Stomach (tissue), 9 donors: ENCODE results near the gene BRWD1. TPM values are rescaled to one million over a fixed set of nuclear protein-coding genes. Genes with fewer than 3 reads are reported as not detected.
"Not testable (repeated sequence)": the region's sequence is repeated elsewhere in the genome, so short reads cannot be mapped to it uniquely, and the experiment has no call there.

Experiments
- DNase-seq, 2 donors: peaks; one replicate each; pipeline versions ENCODE4 v3.0.0 to v3.0.0-alpha.2; 2013 to 2019
- H3K27ac ChIP-seq, 5 donors: fragments of 200-600 bp in 4 of 5; sonication (generic) in 4 of 5; one replicate each; pipeline ENCODE4 v1.5.1; 2013 to 2019; ENCODE audit warnings: mild to moderate bottlenecking in 1 of 5, moderate library complexity in 1 of 5
- H3K27me3 ChIP-seq, 3 donors: fragments of 200-600 bp; sonication (generic); one replicate each; pipeline ENCODE4 v1.5.1; 2017 to 2019; ENCODE audit warnings: mixed run types in 1 of 3
- H3K36me3 ChIP-seq, 4 donors: fragments of 200-600 bp; sonication (generic); 1 replicate in 3 of 4; 2 replicates in 1 of 4; pipeline ENCODE4 v1.5.1; 2016 to 2019
- H3K4me1 ChIP-seq, 4 donors: fragments of 200-600 bp; sonication (generic); one replicate each; pipeline ENCODE4 v1.5.1; 2016 to 2019
- H3K4me3 ChIP-seq, 4 donors: fragments of 200-600 bp; sonication (generic) in 3 of 4; one replicate each; pipeline ENCODE4 v1.5.1; 2016 to 2019; ENCODE audit warnings: mild to moderate bottlenecking in 1 of 4
- H3K9me3 ChIP-seq, 4 donors: fragments of 200-600 bp; sonication (generic); one replicate each; pipeline ENCODE4 v1.5.1; 2016 to 2019
- EP300 ChIP-seq: sonication (generic); formaldehyde crosslinking; IDR thresholded peaks from one replicate; pipeline ENCODE4 v1.6.1; 2017; ENCODE audit warnings: antibody characterized with exemption
- POLR2A ChIP-seq, 4 donors: fragments of 450-650 bp; IDR thresholded peaks; one replicate each; pipeline ENCODE4 v1.6.1; 2016; ENCODE audit warnings: antibody characterized with exemption in 4 of 4, control low read depth in 2 of 4, mild to moderate bottlenecking in 1 of 4, moderate library complexity in 1 of 4
- POLR2AphosphoS5 ChIP-seq, 3 donors: sonication (generic); formaldehyde crosslinking; IDR thresholded peaks; one replicate each; pipeline ENCODE4 v1.6.1; 2016; ENCODE audit warnings: antibody characterized with exemption in 3 of 3
- WGBS, 5 donors: extraction: QIAGEN DNeasy Blood & Tissue Kit in 3 of 5; methylation state at CpG; one replicate each; pipeline versions ENCODE4 v1.1.5 to v1.1.7; 2013 to 2018; 5-methylcytosine and 5-hydroxymethylcytosine counted together
- intact Hi-C: fragments of 100-400 bp; cut with DNase I; formaldehyde crosslinking; loops from one replicate; pipeline ENCODE4 v1.15.1; 2023; ENCODE audit warnings: low total_unique reads
- polyA plus RNA-seq, 3 donors: library from polyadenylated mRNA; stranded (reverse); fragments of 200-250 nt; gene quantifications; one replicate each; pipeline ENCODE4 v1.2.3, GENCODE V29; 2013
- small RNA-seq, 4 donors: library from RNA; depleted of rRNA; stranded (forward); fragments of <200 nt; gene quantifications; one replicate each; pipeline ENCODE3, GENCODE V24; 2016
- total RNA-seq, 5 donors: library from RNA; depleted of rRNA; stranded (reverse); fragments of >200 nt; gene quantifications; one replicate each; pipeline versions ENCODE4 v1.1.0 to v1.2.3, GENCODE V29; 2014 to 2016
- TF ChIP-seq, protein P1 (sequence below), 7 experiments: fragments of 450-650 bp in 4 of 7; fragments of 200-600 bp in 3 of 7; sonication (generic) in 3 of 7; IDR thresholded peaks; one replicate each; pipeline ENCODE4 v1.5.1; 2016 to 2019; ENCODE audit warnings: antibody characterized with exemption in 7 of 7, control low read depth in 2 of 7, mild to moderate bottlenecking in 1 of 7
- donor health status: healthy with polysubstance abuse.
- donor health status: Bipolar disorder and iron deficiency.
- donor health status: healthy.

Gene BRWD1
- total and polyA plus RNA-seq, 8 donors = 5.9 to 216 (median 56.9) TPM

DNA sequence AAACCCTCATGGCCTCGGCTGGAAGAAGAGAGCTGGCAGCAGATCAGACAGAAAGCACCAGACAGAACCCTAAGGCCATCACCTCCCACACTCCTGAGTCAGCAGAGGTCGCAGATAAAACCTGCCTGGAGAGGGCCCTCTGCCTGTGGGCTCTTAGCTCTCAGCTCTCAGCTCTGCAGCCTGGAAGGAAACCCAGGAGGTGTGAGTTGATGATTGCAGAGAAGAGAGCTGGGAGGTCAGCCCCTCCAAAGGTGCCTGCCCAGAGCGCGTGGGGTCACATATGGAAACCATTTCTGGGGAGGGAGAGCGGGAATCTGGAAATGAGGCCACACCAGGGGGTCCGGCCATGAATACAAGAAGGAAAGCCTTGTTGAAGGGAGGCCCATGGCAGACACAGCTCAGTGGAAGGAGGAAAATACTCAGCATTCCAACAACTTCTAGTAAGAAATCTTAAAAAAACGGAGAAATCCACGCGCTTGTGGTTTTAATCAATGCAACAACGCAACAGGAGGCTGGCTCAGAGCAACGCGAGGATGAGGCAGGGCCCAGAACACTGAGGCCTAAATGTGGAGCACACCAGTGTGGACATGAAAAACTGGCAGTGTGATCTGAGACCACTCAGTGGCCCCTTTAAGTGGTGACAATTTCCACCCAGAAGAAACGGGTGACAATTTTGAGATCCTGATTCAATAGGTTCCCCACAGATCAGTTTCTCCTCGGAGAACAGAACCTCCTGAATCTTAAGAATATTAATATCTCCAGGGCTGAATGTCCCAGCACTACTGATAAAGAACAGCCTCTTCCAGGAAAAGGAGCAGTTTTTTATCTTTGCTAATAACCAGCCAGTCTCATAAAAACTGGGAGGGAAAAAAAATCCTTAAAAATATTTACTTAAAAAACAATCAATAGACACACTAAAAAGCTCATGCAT, 175.9 kb downstream of the BRWD1 start:
- Histone ChIP-seq H3K4me1 (peaks cover 0 to 3% (median 0%) of the 10 kb centered on the region in 4 donors), H3K27me3 (no peaks in the 10 kb centered on the region), H3K36me3 (no peaks in the 10 kb centered on the region), H3K9me3 (no peaks in the 10 kb centered on the region), H3K4me3 (no peak overlapping the region), H3K27ac (peak overlapping the region in 1 of 5 donors; percentile 15)
- DNase-seq = no peak
- intact Hi-C loops = no loop called here
- TF ChIP-seq POLR2AphosphoS5 (IDR thresholded peaks at IDR 0.05) = no peak
- TF ChIP-seq, protein P1, sequence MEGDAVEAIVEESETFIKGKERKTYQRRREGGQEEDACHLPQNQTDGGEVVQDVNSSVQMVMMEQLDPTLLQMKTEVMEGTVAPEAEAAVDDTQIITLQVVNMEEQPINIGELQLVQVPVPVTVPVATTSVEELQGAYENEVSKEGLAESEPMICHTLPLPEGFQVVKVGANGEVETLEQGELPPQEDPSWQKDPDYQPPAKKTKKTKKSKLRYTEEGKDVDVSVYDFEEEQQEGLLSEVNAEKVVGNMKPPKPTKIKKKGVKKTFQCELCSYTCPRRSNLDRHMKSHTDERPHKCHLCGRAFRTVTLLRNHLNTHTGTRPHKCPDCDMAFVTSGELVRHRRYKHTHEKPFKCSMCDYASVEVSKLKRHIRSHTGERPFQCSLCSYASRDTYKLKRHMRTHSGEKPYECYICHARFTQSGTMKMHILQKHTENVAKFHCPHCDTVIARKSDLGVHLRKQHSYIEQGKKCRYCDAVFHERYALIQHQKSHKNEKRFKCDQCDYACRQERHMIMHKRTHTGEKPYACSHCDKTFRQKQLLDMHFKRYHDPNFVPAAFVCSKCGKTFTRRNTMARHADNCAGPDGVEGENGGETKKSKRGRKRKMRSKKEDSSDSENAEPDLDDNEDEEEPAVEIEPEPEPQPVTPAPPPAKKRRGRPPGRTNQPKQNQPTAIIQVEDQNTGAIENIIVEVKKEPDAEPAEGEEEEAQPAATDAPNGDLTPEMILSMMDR (IDR thresholded peaks at IDR 0.05) = no peak
- TF ChIP-seq POLR2A (IDR thresholded peaks at IDR 0.05) = no peak
- TF ChIP-seq EP300 = no peak
- 75 to 86% (median 82%) methylated on average over 14 of the region's 14 CpGs for WGBS, 5 donors

DNA sequence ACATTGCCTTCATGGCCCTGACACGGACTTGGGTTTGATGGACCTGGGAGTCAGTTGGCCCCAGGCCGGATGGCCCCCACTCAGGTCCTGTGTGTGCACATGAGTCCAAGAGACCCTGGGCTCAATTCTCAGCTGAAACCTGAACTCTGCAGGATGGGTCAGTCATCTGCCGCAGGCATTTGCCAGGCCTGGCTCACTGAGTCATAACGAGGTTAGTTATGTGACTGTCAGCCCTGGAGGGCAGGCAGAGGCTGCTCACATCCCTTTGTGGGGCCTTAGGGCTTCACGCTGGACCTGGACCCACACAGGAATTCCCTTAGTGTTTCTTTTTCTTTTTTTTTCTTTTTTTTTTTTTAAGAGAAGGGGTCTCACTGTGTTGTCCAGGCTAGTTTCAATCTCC, 176.7 kb downstream of the BRWD1 start:
- Histone ChIP-seq H3K4me3 (no peak overlapping the region), H3K36me3 (no peaks in the 10 kb centered on the region), H3K4me1 (peaks cover 0 to 3% (median 0%) of the 10 kb centered on the region in 4 donors), H3K27me3 (no peaks in the 10 kb centered on the region), H3K9me3 (no peaks in the 10 kb centered on the region), H3K27ac (no peak overlapping the region)
- no peak for DNase-seq
- intact Hi-C loops = no loop called here
- WGBS, 5 donors = 86 to 93% (median 90%) methylated on average over 5 of the region's 5 CpGs
- no peak for TF ChIP-seq POLR2AphosphoS5 (IDR thresholded peaks at IDR 0.05)
- no peak for TF ChIP-seq POLR2A (IDR thresholded peaks at IDR 0.05)
- TF ChIP-seq, protein P1 (IDR thresholded peaks at IDR 0.05) = no peak
- TF ChIP-seq EP300 = no peak

DNA sequence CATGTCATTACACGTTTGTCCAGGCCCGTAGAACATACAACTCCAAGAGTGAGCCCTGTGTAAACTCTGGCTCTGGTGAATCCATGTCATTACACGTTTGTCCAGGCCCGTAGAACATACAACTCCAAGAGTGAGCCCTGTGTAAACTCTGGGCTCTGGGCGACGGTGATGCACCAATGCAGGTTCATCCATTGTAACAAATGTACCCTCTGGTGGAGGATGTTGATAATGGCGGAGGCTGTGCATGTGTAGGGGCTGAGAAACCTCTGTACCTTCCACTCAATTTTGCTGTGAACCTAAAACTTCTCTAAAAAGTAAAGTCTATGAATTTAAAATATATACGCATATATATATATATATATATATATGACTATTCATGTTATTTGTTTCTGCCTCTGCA, 177.3 kb downstream of the BRWD1 start:
- H3K27ac ChIP-seq, intact Hi-C loops, H3K4me1 ChIP-seq, H3K27me3 ChIP-seq, H3K36me3 ChIP-seq, H3K4me3 ChIP-seq, H3K9me3 ChIP-seq: not testable (repeated sequence)
- TF ChIP-seq, protein P1 (IDR thresholded peaks at IDR 0.05) = peak in 1 of 7 experiments; percentile 22
- DNase-seq = peak in 1 of 2 donors; percentile 58
- 46 to 63% (median 52%) methylated on average over 7 to 8 of the region's 8 CpGs for WGBS, 5 donors

DNA sequence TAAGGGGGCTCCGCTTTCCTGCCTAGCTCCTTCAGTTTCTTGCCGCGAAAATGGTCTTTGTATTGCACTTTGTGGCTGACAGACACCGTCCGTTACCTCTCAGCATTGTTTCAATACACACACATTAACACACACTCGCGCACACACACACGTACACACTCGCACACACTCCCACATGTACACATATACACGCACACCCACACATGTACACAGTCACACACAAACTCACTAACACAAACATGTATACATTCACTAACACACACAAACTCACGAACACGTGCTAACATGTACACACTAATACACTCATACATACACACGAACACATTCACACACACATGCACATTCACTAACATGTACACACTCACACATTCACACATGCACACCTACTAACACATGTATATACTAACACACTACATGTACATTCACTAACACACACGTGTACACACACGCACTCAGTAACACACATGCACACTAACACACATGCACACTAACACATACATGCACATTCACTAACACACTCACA, 179.1 kb downstream of the BRWD1 start:
- Histone ChIP-seq H3K4me1 (no peaks in the 10 kb centered on the region), H3K4me3 (no peak overlapping the region), H3K27me3 (no peaks in the 10 kb centered on the region), H3K36me3 (no peaks in the 10 kb centered on the region), H3K27ac (no peak overlapping the region), H3K9me3 (no peaks in the 10 kb centered on the region)
- no peak for DNase-seq
- TF ChIP-seq POLR2AphosphoS5 (IDR thresholded peaks at IDR 0.05) = no peak
- no peak for TF ChIP-seq POLR2A (IDR thresholded peaks at IDR 0.05)
- no peak for TF ChIP-seq EP300
- TF ChIP-seq, protein P1 (IDR thresholded peaks at IDR 0.05) = no peak
- WGBS, 5 donors = 88 to 95% (median 90%) methylated on average over 15 of the region's 15 CpGs
- intact Hi-C loops = loop anchor here (5.0 kb wide), 1 partner anchor 402 kb away; no protein-coding TSS in a partner anchor

Small RNAs within 50 kb of the gene (small RNA-seq; reads per million reads assigned to genes)
- 0 reads per million in 4 donors for gene RF00019

Other genes starting within 250 kb of the BRWD1 start
- 10 to 100 TPM in 4 of 5 donors, not detected in 1; 11.6 to 32.5 (median 19.8) TPM for gene PSMG1, start 130.2 kb downstream of the BRWD1 start, total RNA-seq
- 10 to 100 TPM; 33.0 to 53.2 (median 37.0) TPM for gene PSMG1, start 130.2 kb downstream of the BRWD1 start, polyA plus RNA-seq
- 100 to 1,000 TPM in 4 of 5 donors, 10 to 100 TPM in 1; 39.1 to 321 (median 133) TPM for gene HMGN1, start 35.5 kb upstream of the BRWD1 start, total RNA-seq
- gene HMGN1, start 35.5 kb upstream of the BRWD1 start, polyA plus RNA-seq = 100 to 1,000 TPM; 128 to 148 (median 129) TPM
- gene LCA5L, start 132.1 kb upstream of the BRWD1 start, total RNA-seq = 1 to 10 TPM in 2 of 5 donors, not detected in 3; 1.8 to 2.2 TPM
- gene LCA5L, start 132.1 kb upstream of the BRWD1 start, polyA plus RNA-seq = 1 to 10 TPM in 1 of 3 donors, under 1 TPM in 2; 0.85 to 2.7 (median 0.93) TPM
- gene SH3BGR, start 138.3 kb upstream of the BRWD1 start, total RNA-seq = 100 to 1,000 TPM in 1 of 5 donors, 10 to 100 TPM in 1, 1 to 10 TPM in 1, under 1 TPM in 1, not detected in 1; 0.87 to 295 (median 12.2) TPM
- gene SH3BGR, start 138.3 kb upstream of the BRWD1 start, polyA plus RNA-seq = 10 to 100 TPM in 1 of 3 donors, 1 to 10 TPM in 2; 3.1 to 10.6 (median 6.5) TPM